ENCODE measurements around the gene BTBD18. TPM values are rescaled to one million over a fixed set of nuclear protein-coding genes. Genes with fewer than 3 reads are reported as not detected.

BTBD18 gene
- polyA plus RNA-seq, 1 donor (not counting 4 experiments of a cell fraction or from before 2014, with no cell fraction given) = not detected

DNA sequence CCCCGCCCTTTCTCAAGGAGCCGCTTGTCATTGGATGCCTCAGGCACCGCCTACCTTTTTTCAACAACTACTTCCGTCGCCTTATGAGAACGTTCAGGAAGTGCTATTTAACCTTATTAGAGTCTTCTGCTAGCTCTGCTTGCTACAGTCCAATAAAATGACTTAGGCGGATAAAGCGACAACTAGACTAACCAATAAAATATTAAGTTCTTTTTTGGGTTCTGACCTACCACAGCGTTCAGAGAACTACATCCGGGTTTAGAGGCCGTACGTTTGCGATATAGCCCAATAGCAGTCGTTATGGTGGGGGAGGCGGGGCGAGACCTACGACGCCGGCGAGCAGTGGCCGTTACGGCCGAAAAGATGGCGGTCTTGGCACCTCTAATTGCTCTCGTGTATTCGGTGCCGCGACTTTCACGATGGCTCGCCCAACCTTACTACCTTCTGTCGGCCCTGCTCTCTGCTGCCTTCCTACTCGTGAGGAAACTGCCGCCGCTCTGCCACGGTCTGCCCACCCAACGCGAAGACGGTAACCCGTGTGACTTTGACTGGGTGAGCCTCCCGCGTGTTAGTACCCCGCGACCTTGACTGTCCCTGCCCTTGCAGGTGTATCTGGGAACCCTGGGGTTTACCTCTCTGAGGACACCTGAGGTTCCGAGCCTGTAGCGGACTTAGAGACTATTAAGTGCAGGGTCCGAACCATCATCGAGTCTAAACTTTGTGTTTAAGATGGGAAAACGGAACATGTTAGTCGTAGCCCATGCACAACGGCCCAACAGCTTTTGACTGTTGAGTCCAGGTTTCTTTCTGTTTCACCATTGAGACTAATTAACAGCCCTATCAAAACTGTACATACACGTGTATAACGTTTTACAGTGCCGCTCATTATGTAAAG lies 39.1 kb downstream of the BTBD18 start, which contains the start of gene TMX2:
TMX2 (plus strand) TSS at position 338 of the 895 bp plus-strand sequence; CDS start at position 364, 26 bp downstream.
- peak; percentile 85 for DNase-seq (ENCODE audit: low read depth, low spot score)
- H3K27me3 ChIP-seq (ENCODE audit: control insufficient read depth, extremely low read depth, insufficient read depth, low read length) = no peaks in the 10 kb centered on the region
- peak within 1 kb of the TSS; percentile 93 for H3K4me2 ChIP-seq (ENCODE audit: control insufficient read depth, extremely low read depth, insufficient read depth, low read depth, low read length)
- no peaks in the 10 kb centered on the region for H3K9me3 ChIP-seq (ENCODE audit: control insufficient read depth, low read depth, low read length)
- peak within 1 kb of the TSS; percentile 100 for H2AFZ ChIP-seq (ENCODE audit: control insufficient read depth, low read length)
- no peaks in the 10 kb centered on the region for H4K20me1 ChIP-seq (ENCODE audit: control insufficient read depth, extremely low read depth, insufficient read depth, low read length)
- H3K9me1 ChIP-seq (ENCODE audit: control insufficient read depth, extremely low read depth, insufficient read depth, low read length) = no peaks in the 10 kb centered on the region
- peaks cover 52% of the 10 kb centered on the region for H3K79me2 ChIP-seq (ENCODE audit: control insufficient read depth, insufficient read depth, low read length)
- H3K36me3 ChIP-seq (ENCODE audit: control insufficient read depth in 2 of 2, extremely low read depth in 1 of 2, insufficient read depth in 2 of 2, low read length in 2 of 2) = no peaks in the 10 kb centered on the region
- H3K9ac ChIP-seq (ENCODE audit: control insufficient read depth, extremely low read depth, insufficient read depth, low read length) = peak within 1 kb of the TSS; percentile 96
- TF ChIP-seq, protein P1, sequence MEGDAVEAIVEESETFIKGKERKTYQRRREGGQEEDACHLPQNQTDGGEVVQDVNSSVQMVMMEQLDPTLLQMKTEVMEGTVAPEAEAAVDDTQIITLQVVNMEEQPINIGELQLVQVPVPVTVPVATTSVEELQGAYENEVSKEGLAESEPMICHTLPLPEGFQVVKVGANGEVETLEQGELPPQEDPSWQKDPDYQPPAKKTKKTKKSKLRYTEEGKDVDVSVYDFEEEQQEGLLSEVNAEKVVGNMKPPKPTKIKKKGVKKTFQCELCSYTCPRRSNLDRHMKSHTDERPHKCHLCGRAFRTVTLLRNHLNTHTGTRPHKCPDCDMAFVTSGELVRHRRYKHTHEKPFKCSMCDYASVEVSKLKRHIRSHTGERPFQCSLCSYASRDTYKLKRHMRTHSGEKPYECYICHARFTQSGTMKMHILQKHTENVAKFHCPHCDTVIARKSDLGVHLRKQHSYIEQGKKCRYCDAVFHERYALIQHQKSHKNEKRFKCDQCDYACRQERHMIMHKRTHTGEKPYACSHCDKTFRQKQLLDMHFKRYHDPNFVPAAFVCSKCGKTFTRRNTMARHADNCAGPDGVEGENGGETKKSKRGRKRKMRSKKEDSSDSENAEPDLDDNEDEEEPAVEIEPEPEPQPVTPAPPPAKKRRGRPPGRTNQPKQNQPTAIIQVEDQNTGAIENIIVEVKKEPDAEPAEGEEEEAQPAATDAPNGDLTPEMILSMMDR (optimal IDR thresholded peaks at IDR 0.05 in 1 of 3, IDR thresholded peaks at IDR 0.05 in 1 of 3, conservative IDR thresholded peaks at IDR 0.05 in 1 of 3; ENCODE audit: extremely low read depth in 1 of 3, insufficient read depth in 2 of 3, low read length in 3 of 3) = no peak
- no peak for TF ChIP-seq EZH2 (IDR thresholded peaks at IDR 0.05; ENCODE audit: low read length)
- dilution Hi-C loops (cut with MboI; ENCODE audit: extremely low pct_ligation_motif_present, low sequenced_read_pairs) = no loop called here
- H3K4me3 ChIP-seq (ENCODE audit: control insufficient read depth in 2 of 3, extremely low read depth in 1 of 3, insufficient read depth in 2 of 3, low read depth in 1 of 3, low read length in 3 of 3) = peak within 1 kb of the TSS; percentile 66 to 100 (median 97)
- H3K27ac ChIP-seq (ENCODE audit: control insufficient read depth, insufficient read depth, low read length) = peak within 1 kb of the TSS; percentile 87
- H3K4me1 ChIP-seq (ENCODE audit: control insufficient read depth, extremely low read depth, insufficient read depth, low read length) = peaks cover 25% of the 10 kb centered on the region
- peak; percentile 82 for FAIRE-seq

DNA sequence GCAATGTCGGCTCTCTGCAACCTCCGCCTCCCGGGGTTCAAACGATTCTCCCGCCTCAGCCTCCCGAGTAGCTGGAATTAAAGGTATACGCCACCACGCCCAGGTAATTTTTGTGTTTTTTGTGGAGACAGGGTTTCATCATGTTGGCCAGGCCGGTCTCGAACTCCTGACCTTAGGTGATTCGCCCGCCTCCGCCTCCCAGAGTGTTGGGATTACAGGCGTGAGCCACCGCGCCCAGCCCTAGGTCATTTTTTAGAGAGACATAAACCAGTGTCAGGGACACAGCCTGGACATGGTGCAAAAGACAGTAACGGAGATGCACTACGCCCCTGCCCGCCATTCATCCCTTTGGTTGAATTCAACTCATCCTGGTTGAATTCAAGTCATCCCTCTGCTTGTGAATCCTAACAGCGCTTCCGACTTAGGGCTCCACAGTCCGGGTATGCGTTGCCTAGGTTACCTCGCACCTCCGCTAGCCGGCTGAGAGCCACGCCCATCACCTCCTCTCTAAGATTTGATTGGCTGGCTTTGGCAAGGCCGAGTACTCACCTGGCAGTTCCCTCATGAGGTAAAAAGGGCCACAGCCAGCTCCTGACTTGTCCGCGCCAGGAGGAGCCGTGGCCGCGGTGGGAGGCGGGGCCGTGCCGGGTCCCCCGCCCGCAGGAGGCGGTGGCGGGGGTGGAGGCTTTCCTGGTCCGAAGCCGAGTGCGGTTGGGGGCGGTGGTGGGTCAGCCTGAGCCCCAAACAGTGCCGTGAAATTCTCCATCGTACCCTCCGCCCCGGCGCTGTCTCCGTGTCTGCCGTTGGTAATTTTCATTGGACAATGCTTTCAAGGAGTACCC lies 40.0 kb downstream of the BTBD18 start, which contains the start of gene MED19:
MED19 (minus strand) TSS at position 802 of the 842 bp plus-strand sequence; CDS start at position 766, 36 bp downstream.
- no peaks in the 10 kb centered on the region for H3K36me3 ChIP-seq (ENCODE audit: control insufficient read depth in 2 of 2, extremely low read depth in 1 of 2, insufficient read depth in 2 of 2, low read length in 2 of 2)
- H3K27me3 ChIP-seq (ENCODE audit: control insufficient read depth, extremely low read depth, insufficient read depth, low read length) = no peaks in the 10 kb centered on the region
- FAIRE-seq (peak; percentile 93), DNase-seq (ENCODE audit: low read depth, low spot score) (peak; percentile 91)
- H3K27ac ChIP-seq (ENCODE audit: control insufficient read depth, insufficient read depth, low read length) = peak within 1 kb of the TSS; percentile 87
- peak within 1 kb of the TSS; percentile 100 for H2AFZ ChIP-seq (ENCODE audit: control insufficient read depth, low read length)
- peaks cover 25% of the 10 kb centered on the region for H3K4me1 ChIP-seq (ENCODE audit: control insufficient read depth, extremely low read depth, insufficient read depth, low read length)
- H3K9me3 ChIP-seq (ENCODE audit: control insufficient read depth, low read depth, low read length) = no peaks in the 10 kb centered on the region
- H3K9me1 ChIP-seq (ENCODE audit: control insufficient read depth, extremely low read depth, insufficient read depth, low read length) = no peaks in the 10 kb centered on the region
- no peak for TF ChIP-seq EZH2 (IDR thresholded peaks at IDR 0.05; ENCODE audit: low read length)
- TF ChIP-seq, protein P1 (optimal IDR thresholded peaks at IDR 0.05 in 1 of 3, IDR thresholded peaks at IDR 0.05 in 1 of 3, conservative IDR thresholded peaks at IDR 0.05 in 1 of 3; ENCODE audit: extremely low read depth in 1 of 3, insufficient read depth in 2 of 3, low read length in 3 of 3) = no peak
- peak within 1 kb of the TSS; percentile 93 for H3K4me2 ChIP-seq (ENCODE audit: control insufficient read depth, extremely low read depth, insufficient read depth, low read depth, low read length)
- peak within 1 kb of the TSS; percentile 96 for H3K9ac ChIP-seq (ENCODE audit: control insufficient read depth, extremely low read depth, insufficient read depth, low read length)
- no peaks in the 10 kb centered on the region for H4K20me1 ChIP-seq (ENCODE audit: control insufficient read depth, extremely low read depth, insufficient read depth, low read length)
- peak within 1 kb of the TSS; percentile 66 to 100 (median 97) for H3K4me3 ChIP-seq (ENCODE audit: control insufficient read depth in 2 of 3, extremely low read depth in 1 of 3, insufficient read depth in 2 of 3, low read depth in 1 of 3, low read length in 3 of 3)
- H3K79me2 ChIP-seq (ENCODE audit: control insufficient read depth, insufficient read depth, low read length) = peaks cover 54% of the 10 kb centered on the region
- dilution Hi-C loops (cut with MboI; ENCODE audit: extremely low pct_ligation_motif_present, low sequenced_read_pairs) = no loop called here

All from keratinocyte (primary cell).